ENCODE results near the gene FIGNL2. TPM values are rescaled to one million over a fixed set of nuclear protein-coding genes. Genes with fewer than 3 reads are reported as not detected.

The FIGNL2 gene
- total and polyA plus RNA-seq, 8 donors = under 0.01 to 1.4 (median 0.12) TPM; not detected in 3

- intact Hi-C loops (cut with DNase I; ENCODE audit: low total_unique reads) = no loop called here
- WGBS, 5 donors = 81 to 88% (median 84%) methylated on average over 5 of the region's 5 CpGs
- TF ChIP-seq EP300 (IDR thresholded peaks at IDR 0.05) (no peak), POLR2A (IDR thresholded peaks at IDR 0.05) (no peak), POLR2AphosphoS5 (IDR thresholded peaks at IDR 0.05) (no peak), CTCF (IDR thresholded peaks at IDR 0.05) (no peak)
- Histone ChIP-seq H3K4me1 (peaks cover 13 to 34% (median 22%) of the 10 kb centered on the region in 4 donors), H3K27me3 (peaks cover 5 to 73% (median 29%) of the 10 kb centered on the region in 3 donors), H3K9me3 (no peaks in the 10 kb centered on the region), H3K4me3 (no peak overlapping the region), H3K27ac (no peak overlapping the region), H3K36me3 (no peaks in the 10 kb centered on the region)
- DNase-seq = no peak
These were observed 4.1 kb upstream of the FIGNL2 start for GRCh38 chr12:51852404-51853137.

- 58 to 67% (median 65%) methylated on average over 8 of the region's 8 CpGs for WGBS, 5 donors
- no peaks in the 10 kb centered on the region for H3K9me3 ChIP-seq
- peak overlapping the region in 1 of 5 donors; percentile 78 for H3K27ac ChIP-seq
These were observed 3.1 kb upstream of the FIGNL2 start for GRCh38 chr12:51851413-51852124.

GRCh38 chr12:51850965-51851299 is 2.4 kb upstream of the FIGNL2 start:
- peaks cover 24 to 44% (median 33%) of the 10 kb centered on the region in 4 donors for H3K4me1 ChIP-seq
- no peaks in the 10 kb centered on the region for H3K9me3 ChIP-seq
- H3K27ac ChIP-seq = peak overlapping the region in 2 of 5 donors; percentile 18 to 78
- no peak for TF ChIP-seq POLR2AphosphoS5 (IDR thresholded peaks at IDR 0.05)
- TF ChIP-seq POLR2A (IDR thresholded peaks at IDR 0.05) = no peak
- no peak for TF ChIP-seq EP300 (IDR thresholded peaks at IDR 0.05)
- no peak for TF ChIP-seq CTCF (IDR thresholded peaks at IDR 0.05)
- H3K4me3 ChIP-seq = no peak overlapping the region
- 77 to 96% (median 80%) methylated on average over 3 to 4 of the region's 4 CpGs for WGBS, 5 donors
- intact Hi-C loops (cut with DNase I; ENCODE audit: low total_unique reads) = no loop called here
- no peaks in the 10 kb centered on the region for H3K36me3 ChIP-seq
- no peak for DNase-seq
- H3K27me3 ChIP-seq = peaks cover 9 to 73% (median 39%) of the 10 kb centered on the region in 3 donors

More at GRCh38 chr12:51851413-51852124, 3.1 kb upstream of the FIGNL2 start:
- Histone ChIP-seq H3K27me3 (peaks cover 5 to 73% (median 39%) of the 10 kb centered on the region in 3 donors), H3K36me3 (no peaks in the 10 kb centered on the region), H3K4me1 (peaks cover 23 to 44% (median 32%) of the 10 kb centered on the region in 4 donors), H3K4me3 (no peak overlapping the region)
- DNase-seq = no peak
- TF ChIP-seq EP300 (IDR thresholded peaks at IDR 0.05) (no peak), CTCF (IDR thresholded peaks at IDR 0.05) (no peak), POLR2AphosphoS5 (IDR thresholded peaks at IDR 0.05) (no peak), POLR2A (IDR thresholded peaks at IDR 0.05) (no peak)
- intact Hi-C loops (cut with DNase I; ENCODE audit: low total_unique reads) = no loop called here

GRCh38 chr12:51850081-51850964 is 1.8 kb upstream of the FIGNL2 start:
- DNase-seq = no peak
- H3K27ac ChIP-seq = peak overlapping the region in 2 of 5 donors; percentile 18 to 78
- H3K4me1 ChIP-seq = peaks cover 22 to 39% (median 31%) of the 10 kb centered on the region in 4 donors
- intact Hi-C loops (cut with DNase I; ENCODE audit: low total_unique reads) = no loop called here
- no peak overlapping the region for H3K4me3 ChIP-seq
- TF ChIP-seq POLR2AphosphoS5 (IDR thresholded peaks at IDR 0.05) = no peak
- TF ChIP-seq EP300 (IDR thresholded peaks at IDR 0.05) = no peak
- no peak for TF ChIP-seq POLR2A (IDR thresholded peaks at IDR 0.05)
- TF ChIP-seq CTCF (IDR thresholded peaks at IDR 0.05) = no peak
- no peaks in the 10 kb centered on the region for H3K36me3 ChIP-seq
- WGBS, 5 donors = 83 to 88% (median 85%) methylated on average over 8 of the region's 8 CpGs
- H3K9me3 ChIP-seq = no peaks in the 10 kb centered on the region
- H3K27me3 ChIP-seq = peaks cover 11 to 73% (median 41%) of the 10 kb centered on the region in 3 donors
